DMS153 (cell line): Measurements from ENCODE around the gene MOB1B.
A peak's percentile ranks its signal among the peaks of the same experiment; 100 is the strongest.
"Not testable (repeated sequence)": the region's sequence is repeated elsewhere in the genome, so short reads cannot be mapped to it uniquely, and the experiment has no call there.

Experiments
- DNase-seq: peaks from one replicate; lab custom pipeline; 2025; lab: John Stamatoyannopoulos, UW

MOB1B gene

GRCh38 chr4:70901984-70902576 lies at the start of gene MOB1B:
Gene MOB1B, plus strand, starts transcription at chr4:70902369. Its CDS starts 168 bp downstream, at chr4:70902537.
- DNase-seq, result peak; percentile 23

GRCh38 chr4:70855464-70855863 lies 46.7 kb upstream of the MOB1B start:
- no peak for DNase-seq

GRCh38 chr4:70858454-70858853 lies 43.7 kb upstream of the MOB1B start:
- no peak for DNase-seq

- no peak for DNase-seq
Observed at GRCh38 chr4:70859066-70859465, 43.1 kb upstream of the MOB1B start.

- DNase-seq, result no peak
Observed at GRCh38 chr4:70863099-70863790, 38.9 kb upstream of the MOB1B start.

- no peak for DNase-seq
Observed at GRCh38 chr4:70868778-70869177, 33.4 kb upstream of the MOB1B start.

GRCh38 chr4:70873216-70873615 lies 29.0 kb upstream of the MOB1B start:
- no peak for DNase-seq

GRCh38 chr4:70874268-70875156 lies 27.7 kb upstream of the MOB1B start:
- DNase-seq, result no peak

- no peak for DNase-seq
Observed at GRCh38 chr4:70877556-70877955, 24.6 kb upstream of the MOB1B start.

GRCh38 chr4:70880739-70881138 lies 21.4 kb upstream of the MOB1B start:
- no peak for DNase-seq

- DNase-seq, result no peak
Observed at GRCh38 chr4:70885174-70885573, 17.0 kb upstream of the MOB1B start.

GRCh38 chr4:70892086-70892769 lies 9.9 kb upstream of the MOB1B start:
- DNase-seq, result no peak

GRCh38 chr4:70893790-70894189 lies 8.4 kb upstream of the MOB1B start:
- DNase-seq, result no peak

GRCh38 chr4:70895405-70895804 lies 6.8 kb upstream of the MOB1B start:
- DNase-seq, result peak; percentile 39

GRCh38 chr4:70895811-70896491 lies 6.2 kb upstream of the MOB1B start:
- peak; percentile 23 for DNase-seq

GRCh38 chr4:70898581-70898980 lies 3.6 kb upstream of the MOB1B start:
- not testable (repeated sequence) for DNase-seq

GRCh38 chr4:70901607-70901983 lies 574 bp upstream of the MOB1B start:
- no peak for DNase-seq

- DNase-seq, result no peak
Observed at GRCh38 chr4:70902577-70903290, 565 bp downstream of the MOB1B start.

- no peak for DNase-seq
Observed at GRCh38 chr4:70903291-70903603, 1.1 kb downstream of the MOB1B start.

- DNase-seq, result no peak
Observed at GRCh38 chr4:70908993-70909556, 6.9 kb downstream of the MOB1B start.

GRCh38 chr4:70914000-70914399 lies 11.8 kb downstream of the MOB1B start:
- DNase-seq, result no peak
